ENCODE measurements around the gene CHST6.

CHST6 gene

GRCh38 chr16:75532142-75532765 is 37.0 kb upstream of the CHST6 start:
- TF ChIP-seq ZBTB10 (tag by site-specific recombination; IDR thresholded peaks at IDR 0.05) (no peak), SCRT1 (tag by site-specific recombination; IDR thresholded peaks at IDR 0.05; ENCODE audit: borderline replicate concordance) (peak; percentile 83), SCRT2 (tag by site-specific recombination; IDR thresholded peaks at IDR 0.05) (peak; percentile 94)
- Histone ChIP-seq H3K4me3 (ENCODE audit: low read depth, low read length) (no peak overlapping the region), H3K4me1 (ENCODE audit: control insufficient read depth, insufficient read depth, low read length) (no peaks in the 10 kb centered on the region), H3K9me3 (ENCODE audit: control insufficient read depth, insufficient read depth, low read depth, low read length) (no peaks in the 10 kb centered on the region), H3K27ac (ENCODE audit: extremely low read depth, low read depth, low read length) (no peak overlapping the region), H3K36me3 (ENCODE audit: control insufficient read depth in 2 of 2, insufficient read depth in 1 of 2, low read length in 2 of 2) (no peaks in the 10 kb centered on the region)
- POLR2A ChIA-PET = no interaction called here
- CTCF ChIA-PET = interaction anchor here (1.0 to 1.6 kb wide), 3 partner anchors 15 to 67 kb away, joined by 4 to 5 read pairs (median 5); no protein-coding TSS in a partner anchor

DNA sequence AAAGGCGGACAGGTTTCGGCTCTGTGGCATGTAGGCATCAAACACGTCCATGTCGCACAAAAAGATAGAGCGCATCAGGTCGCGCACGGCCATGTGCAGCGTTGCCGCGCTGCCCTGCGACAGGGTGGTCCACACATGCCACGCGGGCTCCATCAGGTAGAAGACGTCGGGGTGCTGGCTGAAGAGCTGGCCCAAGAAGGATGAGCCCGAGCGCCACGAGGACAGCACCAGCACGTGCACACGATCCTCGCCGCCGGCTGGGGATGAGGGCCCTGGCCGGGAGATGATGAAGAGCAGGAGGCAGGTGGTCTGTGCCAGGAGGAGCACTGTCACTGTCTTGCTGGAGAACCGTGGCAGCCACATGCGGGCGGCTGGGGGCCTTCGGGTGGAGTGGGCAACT is 34.7 kb upstream of the CHST6 start:
- CTCF ChIA-PET = no interaction called here
- H3K27ac ChIP-seq (ENCODE audit: extremely low read depth, low read depth, low read length) = no peak overlapping the region
- no peak overlapping the region for H3K4me3 ChIP-seq (ENCODE audit: low read depth, low read length)
- POLR2A ChIA-PET = no interaction called here
- no peaks in the 10 kb centered on the region for H3K9me3 ChIP-seq (ENCODE audit: control insufficient read depth, insufficient read depth, low read depth, low read length)
- H3K4me1 ChIP-seq (ENCODE audit: control insufficient read depth, insufficient read depth, low read length) = no peaks in the 10 kb centered on the region
- TF ChIP-seq ZNF423 (tag by site-specific recombination; IDR thresholded peaks at IDR 0.05) = no peak
- no peak for TF ChIP-seq ZFP41 (tag by site-specific recombination; IDR thresholded peaks at IDR 0.05; ENCODE audit: borderline replicate concordance)
- TF ChIP-seq ZNF391 (tag by site-specific recombination; IDR thresholded peaks at IDR 0.05; ENCODE audit: borderline replicate concordance, low read depth) = no peak
- no peak for TF ChIP-seq ZNF837 (tag by site-specific recombination; IDR thresholded peaks at IDR 0.05)
- no peak for TF ChIP-seq REPIN1 (tag by site-specific recombination; IDR thresholded peaks at IDR 0.05; ENCODE audit: low read depth)
- TF ChIP-seq ZNF10 (tag by site-specific recombination; IDR thresholded peaks at IDR 0.05) = no peak
- no peak for TF ChIP-seq ZNF223 (tag by site-specific recombination; IDR thresholded peaks at IDR 0.05)
- TF ChIP-seq ZBTB17 (tag by site-specific recombination; IDR thresholded peaks at IDR 0.05) = no peak
- no peak for TF ChIP-seq ZEB2 (tag by site-specific recombination; IDR thresholded peaks at IDR 0.05)
- TF ChIP-seq HOXA7 (CRISPR knock-in tag; IDR thresholded peaks at IDR 0.05; ENCODE audit: borderline replicate concordance) = no peak
- TF ChIP-seq ZBTB26 (tag by site-specific recombination; optimal IDR thresholded peaks at IDR 0.05) = no peak
- TF ChIP-seq, protein P1, sequence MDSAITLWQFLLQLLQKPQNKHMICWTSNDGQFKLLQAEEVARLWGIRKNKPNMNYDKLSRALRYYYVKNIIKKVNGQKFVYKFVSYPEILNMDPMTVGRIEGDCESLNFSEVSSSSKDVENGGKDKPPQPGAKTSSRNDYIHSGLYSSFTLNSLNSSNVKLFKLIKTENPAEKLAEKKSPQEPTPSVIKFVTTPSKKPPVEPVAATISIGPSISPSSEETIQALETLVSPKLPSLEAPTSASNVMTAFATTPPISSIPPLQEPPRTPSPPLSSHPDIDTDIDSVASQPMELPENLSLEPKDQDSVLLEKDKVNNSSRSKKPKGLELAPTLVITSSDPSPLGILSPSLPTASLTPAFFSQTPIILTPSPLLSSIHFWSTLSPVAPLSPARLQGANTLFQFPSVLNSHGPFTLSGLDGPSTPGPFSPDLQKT (IDR thresholded peaks at IDR 0.05; ENCODE audit: borderline replicate concordance, low read depth, low read length) = no peak
- no peak for TF ChIP-seq ZNF394 (tag by site-specific recombination; IDR thresholded peaks at IDR 0.05; ENCODE audit: borderline replicate concordance)
- no peaks in the 10 kb centered on the region for H3K36me3 ChIP-seq (ENCODE audit: control insufficient read depth in 2 of 2, insufficient read depth in 1 of 2, low read length in 2 of 2)
